Epithelial cell of esophagus (primary cell): ENCODE measurements around the gene IFI27L2.

Experiments used
- DNase-seq: peaks from one replicate; pipeline ENCODE4 v3.0.0; 2010; ENCODE audit warnings: low read depth
- H3K4me3 ChIP-seq: 2 replicates; pipeline ENCODE4 v1.5.1; 2011; ENCODE audit warnings: mild to moderate bottlenecking, low read length, control low read depth
- TF ChIP-seq, protein P1 (sequence below): IDR thresholded peaks from 2 replicates; pipeline ENCODE4 v1.5.1; 2011; ENCODE audit warnings: low read depth, mild to moderate bottlenecking, low read length, control low read depth, inconsistent platforms; ENCODE audit not compliant: insufficient read depth; ENCODE audit errors: missing control alignments

IFI27L2 gene

DNA sequence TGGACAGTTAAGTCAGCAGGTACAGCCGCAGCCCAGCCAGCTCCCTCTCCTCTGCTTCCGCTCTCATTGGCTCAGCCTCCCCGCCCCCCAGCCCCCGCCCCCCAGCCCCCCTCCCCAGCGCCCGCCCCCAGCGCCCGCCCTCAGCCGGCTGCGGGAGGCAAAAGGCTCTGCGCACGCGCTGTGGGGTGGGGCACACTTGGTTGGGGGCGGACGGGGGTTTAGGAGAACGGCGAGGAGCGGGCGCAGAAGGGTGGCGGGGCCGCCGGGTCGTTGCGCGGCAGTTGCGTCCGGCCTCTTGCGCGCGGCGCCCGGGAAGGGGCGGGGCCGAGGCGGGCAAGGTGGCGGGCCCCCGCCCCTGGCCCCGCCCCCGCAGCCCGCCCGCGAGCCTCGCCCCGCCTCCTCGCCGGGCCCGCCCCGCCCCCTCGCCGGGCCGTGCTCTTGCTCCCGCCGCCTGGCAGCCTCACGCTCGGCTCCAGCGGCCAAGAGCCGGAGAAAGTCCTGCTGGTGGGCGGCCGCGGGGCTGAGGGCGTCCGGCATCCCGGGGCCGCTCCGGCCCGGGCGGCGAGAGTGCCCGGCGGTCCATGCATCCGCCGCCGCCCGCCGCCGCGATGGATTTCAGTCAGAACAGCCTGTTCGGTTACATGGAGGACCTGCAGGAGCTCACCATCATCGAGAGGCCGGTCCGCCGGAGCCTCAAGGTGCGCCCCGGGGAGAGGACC is 44.6 kb upstream of the IFI27L2 start, which contains the start of gene PPP4R4:
Gene PPP4R4, plus strand, starts transcription at position 438 of the 719 bp plus-strand sequence. Its CDS starts 144 bp downstream, at position 582.
- TF ChIP-seq, protein P1, sequence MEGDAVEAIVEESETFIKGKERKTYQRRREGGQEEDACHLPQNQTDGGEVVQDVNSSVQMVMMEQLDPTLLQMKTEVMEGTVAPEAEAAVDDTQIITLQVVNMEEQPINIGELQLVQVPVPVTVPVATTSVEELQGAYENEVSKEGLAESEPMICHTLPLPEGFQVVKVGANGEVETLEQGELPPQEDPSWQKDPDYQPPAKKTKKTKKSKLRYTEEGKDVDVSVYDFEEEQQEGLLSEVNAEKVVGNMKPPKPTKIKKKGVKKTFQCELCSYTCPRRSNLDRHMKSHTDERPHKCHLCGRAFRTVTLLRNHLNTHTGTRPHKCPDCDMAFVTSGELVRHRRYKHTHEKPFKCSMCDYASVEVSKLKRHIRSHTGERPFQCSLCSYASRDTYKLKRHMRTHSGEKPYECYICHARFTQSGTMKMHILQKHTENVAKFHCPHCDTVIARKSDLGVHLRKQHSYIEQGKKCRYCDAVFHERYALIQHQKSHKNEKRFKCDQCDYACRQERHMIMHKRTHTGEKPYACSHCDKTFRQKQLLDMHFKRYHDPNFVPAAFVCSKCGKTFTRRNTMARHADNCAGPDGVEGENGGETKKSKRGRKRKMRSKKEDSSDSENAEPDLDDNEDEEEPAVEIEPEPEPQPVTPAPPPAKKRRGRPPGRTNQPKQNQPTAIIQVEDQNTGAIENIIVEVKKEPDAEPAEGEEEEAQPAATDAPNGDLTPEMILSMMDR, result no peak
- peak; percentile 88 for DNase-seq
- peak within 1 kb of the TSS; percentile 63 for H3K4me3 ChIP-seq

DNA sequence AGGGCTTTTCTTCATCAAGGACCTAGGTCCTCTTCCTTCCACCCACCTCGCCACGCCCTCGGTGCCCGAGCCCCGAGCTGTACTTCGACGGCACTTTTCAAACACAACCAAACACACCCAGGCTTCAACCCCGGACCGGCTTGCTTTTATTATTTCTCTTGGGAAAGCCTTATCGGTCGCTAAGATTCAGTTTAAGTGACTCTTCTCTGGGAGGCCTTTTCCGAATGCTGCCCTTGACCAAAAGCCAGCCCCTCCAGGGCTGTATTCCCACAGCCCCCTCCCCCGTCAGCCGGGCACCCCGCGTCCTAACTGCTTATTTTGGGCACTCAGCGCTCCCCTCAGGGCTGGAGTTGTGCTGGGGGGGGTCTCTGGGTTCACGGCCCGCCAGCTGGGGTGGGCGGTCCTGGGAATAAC is 44.1 kb upstream of the IFI27L2 start:
- TF ChIP-seq, protein P1, result no peak
- peak overlapping the region; percentile 48 for H3K4me3 ChIP-seq
- DNase-seq, result no peak

DNA sequence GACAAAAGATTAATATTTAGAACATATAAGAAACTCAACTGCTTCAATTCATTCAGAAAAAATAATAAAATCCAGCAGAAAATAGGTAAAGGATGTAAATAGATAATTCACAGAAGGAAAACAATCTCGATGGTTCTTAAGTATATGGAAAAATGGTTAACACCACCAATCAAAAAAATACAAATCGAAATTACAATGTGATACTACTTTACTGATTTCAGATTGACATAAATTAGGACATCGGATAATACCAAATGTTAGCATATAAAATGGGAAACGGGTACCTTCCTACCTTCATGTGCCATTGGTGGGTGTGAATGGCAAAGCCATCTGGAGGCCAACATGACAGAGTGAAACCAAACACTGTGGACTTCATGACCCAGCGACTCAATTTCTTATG is 43.1 kb upstream of the IFI27L2 start:
- DNase-seq, result no peak
- TF ChIP-seq, protein P1, result no peak

DNA sequence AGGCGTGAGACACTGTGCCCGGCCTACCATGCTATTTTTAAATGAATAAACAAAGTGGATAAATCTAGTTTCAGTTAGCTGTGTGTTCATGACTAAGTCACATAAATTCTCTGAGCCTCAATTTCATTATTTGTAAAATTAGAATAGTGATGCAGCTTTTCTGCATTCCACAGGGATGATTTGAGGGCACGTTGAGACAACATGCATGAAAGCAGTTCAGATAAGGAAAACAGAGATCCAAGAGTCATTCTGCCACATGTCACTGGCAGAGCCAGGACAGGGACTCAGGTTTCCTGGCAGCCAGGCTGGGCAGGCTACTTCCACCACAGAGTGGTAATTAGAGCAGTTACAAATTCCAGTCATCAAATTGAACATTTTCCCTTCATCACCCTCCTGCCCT is 41.8 kb upstream of the IFI27L2 start:
- TF ChIP-seq, protein P1, result no peak
- peak; percentile 92 for DNase-seq
- H3K4me3 ChIP-seq, result no peak overlapping the region

More for the DNA sequence above, 43.1 kb upstream of the IFI27L2 start:
- H3K4me3 ChIP-seq, result no peak overlapping the region

DNA sequence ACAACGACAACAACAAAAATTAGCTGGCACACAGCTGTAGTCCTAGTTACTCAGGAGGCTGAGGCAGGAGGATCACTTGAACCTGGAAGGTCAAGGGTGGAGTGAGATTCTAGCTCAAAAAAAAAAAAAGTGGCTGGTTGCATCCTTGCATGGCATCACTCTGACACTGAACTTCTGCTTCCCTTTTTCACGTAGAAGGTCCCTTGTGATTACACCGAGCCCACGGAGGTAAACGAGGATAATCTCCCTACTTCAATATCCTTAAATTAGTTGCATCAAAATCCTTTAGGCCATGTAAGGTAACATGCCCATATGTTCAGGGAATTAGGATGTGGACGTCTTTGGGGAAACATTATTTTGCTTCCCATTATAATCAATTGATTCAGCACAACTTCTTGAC is 40.7 kb upstream of the IFI27L2 start:
- TF ChIP-seq, protein P1, result no peak
- H3K4me3 ChIP-seq, result no peak overlapping the region
- no peak for DNase-seq

DNA sequence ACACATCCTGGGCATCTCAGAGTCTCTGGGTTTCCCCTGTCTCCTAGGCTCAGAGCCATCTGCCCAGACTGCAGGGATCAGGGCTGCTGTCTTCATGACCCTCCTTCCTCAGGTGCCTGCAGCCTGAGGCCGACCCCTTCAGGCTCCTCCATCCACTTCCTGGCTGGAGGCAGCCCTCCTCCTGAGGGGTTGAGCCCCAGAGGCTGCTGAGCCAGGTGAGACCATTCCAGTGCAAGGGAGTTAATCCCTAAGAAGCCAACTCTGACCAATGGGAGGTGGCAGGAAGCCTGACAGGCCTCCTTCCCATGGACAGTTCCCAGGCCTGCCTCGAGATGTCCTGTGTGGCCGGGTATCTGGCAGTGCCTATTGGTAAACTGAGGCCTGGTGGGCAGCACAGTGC is 36.3 kb upstream of the IFI27L2 start:
- TF ChIP-seq, protein P1, result no peak
- no peak for DNase-seq
- H3K4me3 ChIP-seq, result no peak overlapping the region

DNA sequence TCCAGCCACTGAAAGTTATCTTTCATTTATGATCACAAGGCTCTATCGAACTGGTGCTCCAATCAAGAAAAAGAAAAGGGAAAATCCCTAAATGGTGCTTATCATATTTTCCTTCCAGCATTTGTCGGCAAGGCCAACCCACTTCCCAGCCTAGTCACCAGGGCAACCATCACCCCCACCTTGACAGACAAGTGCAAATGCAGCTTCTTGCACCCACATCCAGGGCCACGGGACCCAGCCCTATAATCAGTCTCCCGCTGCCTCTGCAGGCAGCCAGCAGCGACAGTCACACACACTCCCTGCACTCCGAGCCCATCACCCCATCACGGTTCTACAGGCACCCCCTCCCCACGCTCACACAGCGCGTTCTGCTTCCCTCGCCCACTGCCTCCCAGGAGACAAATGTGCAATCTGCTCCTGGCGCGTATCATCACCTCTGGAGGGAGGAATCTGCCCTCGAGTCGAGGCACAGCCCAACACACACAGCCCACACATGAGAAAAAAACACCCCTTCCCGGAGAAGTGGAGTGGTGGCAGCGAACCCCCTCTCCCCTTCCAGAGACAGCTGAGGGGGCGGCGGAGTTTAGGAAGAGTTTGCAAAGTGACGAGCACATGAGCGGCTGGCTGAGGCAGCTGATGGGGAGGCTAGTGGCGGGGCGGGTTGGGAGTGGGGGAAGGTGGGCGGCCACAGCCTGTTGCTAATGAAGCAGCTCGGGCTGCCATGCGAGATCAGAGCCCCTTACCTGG is 35.5 kb upstream of the IFI27L2 start:
- DNase-seq, result no peak
- TF ChIP-seq, protein P1, result no peak
- H3K4me3 ChIP-seq, result no peak overlapping the region
